ENCODE measurements around the gene PRRG2. TPM values are rescaled to one million over a fixed set of nuclear protein-coding genes. Genes with fewer than 3 reads are reported as not detected.

Gene PRRG2
- total and polyA plus RNA-seq, 9 of the 15 experiments (the other 6 are each of a cell fraction or from before 2014, with no cell fraction given), result 0.06 to 1.1 (median 0.33) TPM

DNA sequence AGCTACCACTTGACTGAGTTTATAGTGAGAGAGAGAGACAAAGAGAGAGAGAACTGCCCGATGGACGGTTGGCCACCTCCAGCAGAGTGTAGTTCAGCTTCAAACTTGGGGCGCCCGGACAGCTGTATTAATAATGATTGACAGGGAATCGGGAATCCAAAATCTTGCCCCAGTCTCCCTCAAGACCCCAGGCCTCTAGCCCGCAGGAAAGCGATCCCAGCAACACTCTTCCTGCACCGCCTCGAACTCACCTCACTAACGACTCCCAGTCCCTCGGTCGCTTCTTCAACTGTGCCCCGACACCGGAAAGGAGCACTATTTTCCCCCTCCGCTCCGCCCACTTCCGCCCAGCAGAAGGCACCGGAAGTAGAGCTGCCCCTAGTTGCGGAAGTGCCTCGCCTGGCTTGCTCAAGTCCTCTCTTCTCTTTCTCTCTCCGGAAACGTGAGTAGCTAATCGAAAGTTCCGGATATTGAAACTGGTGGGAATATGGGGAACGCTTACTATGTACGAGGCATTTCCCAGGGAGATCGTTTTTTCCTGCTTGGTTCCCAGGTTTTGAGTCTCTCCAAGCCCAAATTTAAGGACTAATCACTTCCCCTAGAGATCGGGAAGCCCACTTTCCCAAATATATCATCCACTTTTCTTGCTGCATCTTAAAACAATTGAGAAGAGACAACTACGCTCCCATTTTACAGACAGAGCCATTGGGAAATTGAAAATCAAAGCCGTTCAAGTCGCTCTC is 681 bp upstream of the PRRG2 start, which contains the start of gene NOSIP (continued):
- TF ChIP-seq, protein P1, sequence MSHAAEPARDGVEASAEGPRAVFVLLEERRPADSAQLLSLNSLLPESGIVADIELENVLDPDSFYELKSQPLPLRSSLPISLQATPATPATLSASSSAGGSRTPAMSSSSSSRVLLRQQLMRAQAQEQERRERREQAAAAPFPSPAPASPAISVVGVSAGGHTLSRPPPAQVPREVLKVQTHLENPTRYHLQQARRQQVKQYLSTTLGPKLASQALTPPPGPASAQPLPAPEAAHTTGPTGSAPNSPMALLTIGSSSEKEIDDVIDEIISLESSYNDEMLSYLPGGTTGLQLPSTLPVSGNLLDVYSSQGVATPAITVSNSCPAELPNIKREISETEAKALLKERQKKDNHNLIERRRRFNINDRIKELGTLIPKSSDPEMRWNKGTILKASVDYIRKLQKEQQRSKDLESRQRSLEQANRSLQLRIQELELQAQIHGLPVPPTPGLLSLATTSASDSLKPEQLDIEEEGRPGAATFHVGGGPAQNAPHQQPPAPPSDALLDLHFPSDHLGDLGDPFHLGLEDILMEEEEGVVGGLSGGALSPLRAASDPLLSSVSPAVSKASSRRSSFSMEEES (CRISPR knock-in tag; IDR thresholded peaks at IDR 0.05), result no peak
- TF ChIP-seq ARID2 (IDR thresholded peaks at IDR 0.05) (no peak), ZNF12 (CRISPR knock-in tag; IDR thresholded peaks at IDR 0.05) (peak; percentile 28; the same call in 1 of the 2 replicates), ILK (tag; IDR thresholded peaks at IDR 0.05; ENCODE audit: borderline replicate concordance, low read depth) (no peak), MEF2D (tag; conservative IDR thresholded peaks at IDR 0.05; ENCODE audit: low read depth) (peak; percentile 54; the same call in 1 of the 2 replicates), HDAC3 (IDR thresholded peaks at IDR 0.05; ENCODE audit: borderline replicate concordance, partially characterized antibody) (no peak), ESRRA (IDR thresholded peaks at IDR 0.05; ENCODE audit: borderline replicate concordance, low read depth) (peak; percentile 76; the same call in 1 of the 2 replicates), TAF15 (IDR thresholded peaks at IDR 0.05; ENCODE audit: low read depth, low read length) (no peak), EP300 (IDR thresholded peaks at IDR 0.05; ENCODE audit: low read length) (peak; percentile 52), HMGN3 (IDR thresholded peaks at IDR 0.05; ENCODE audit: borderline replicate concordance, extremely low read depth, insufficient read length, low read depth, low read length) (no peak), IRF2 (CRISPR knock-in tag; IDR thresholded peaks at IDR 0.05) (no peak), ASH1L (IDR thresholded peaks at IDR 0.05; ENCODE audit: borderline replicate concordance, low read depth, partially characterized antibody) (peak; percentile 81), FOXA1 (IDR thresholded peaks at IDR 0.05; ENCODE audit: borderline replicate concordance) (no peak), SMARCA5 (IDR thresholded peaks at IDR 0.05) (0 out of 2 replicates have a peak, but pooled peaks have one; percentile 28), FOXJ3 (CRISPR knock-in tag; IDR thresholded peaks at IDR 0.05) (no peak), ELF4 (CRISPR knock-in tag; IDR thresholded peaks at IDR 0.05) (peak; percentile 93), PHF8 (IDR thresholded peaks at IDR 0.05; ENCODE audit: borderline replicate concordance, low read length) (peak; percentile 94), TAF1 (IDR thresholded peaks at IDR 0.05; ENCODE audit: control insufficient read depth, extremely low read depth, insufficient read depth, low read length, severe bottlenecking) (peak; percentile 97), RNF2 (IDR thresholded peaks at IDR 0.05) (no peak), L3MBTL2 (IDR thresholded peaks at IDR 0.05) (peak; percentile 70; the same call in 1 of the 2 replicates), KDM1A (IDR thresholded peaks at IDR 0.05) (peak; percentile 51 to 65; a peak in 3 of 4 replicates)
- TF ChIP-seq, protein P2, sequence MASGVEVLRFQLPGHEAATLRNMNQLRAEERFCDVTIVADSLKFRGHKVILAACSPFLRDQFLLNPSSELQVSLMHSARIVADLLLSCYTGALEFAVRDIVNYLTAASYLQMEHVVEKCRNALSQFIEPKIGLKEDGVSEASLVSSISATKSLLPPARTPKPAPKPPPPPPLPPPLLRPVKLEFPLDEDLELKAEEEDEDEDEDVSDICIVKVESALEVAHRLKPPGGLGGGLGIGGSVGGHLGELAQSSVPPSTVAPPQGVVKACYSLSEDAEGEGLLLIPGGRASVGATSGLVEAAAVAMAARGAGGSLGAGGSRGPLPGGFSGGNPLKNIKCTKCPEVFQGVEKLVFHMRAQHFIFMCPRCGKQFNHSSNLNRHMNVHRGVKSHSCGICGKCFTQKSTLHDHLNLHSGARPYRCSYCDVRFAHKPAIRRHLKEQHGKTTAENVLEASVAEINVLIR (CRISPR knock-in tag; IDR thresholded peaks at IDR 0.05), result no peak
- TF ChIP-seq, protein P3, sequence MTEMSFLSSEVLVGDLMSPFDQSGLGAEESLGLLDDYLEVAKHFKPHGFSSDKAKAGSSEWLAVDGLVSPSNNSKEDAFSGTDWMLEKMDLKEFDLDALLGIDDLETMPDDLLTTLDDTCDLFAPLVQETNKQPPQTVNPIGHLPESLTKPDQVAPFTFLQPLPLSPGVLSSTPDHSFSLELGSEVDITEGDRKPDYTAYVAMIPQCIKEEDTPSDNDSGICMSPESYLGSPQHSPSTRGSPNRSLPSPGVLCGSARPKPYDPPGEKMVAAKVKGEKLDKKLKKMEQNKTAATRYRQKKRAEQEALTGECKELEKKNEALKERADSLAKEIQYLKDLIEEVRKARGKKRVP (CRISPR knock-in tag; IDR thresholded peaks at IDR 0.05), result 0 out of 2 replicates have a peak, but pooled peaks have one; percentile 42
- TF ChIP-seq, protein P4, sequence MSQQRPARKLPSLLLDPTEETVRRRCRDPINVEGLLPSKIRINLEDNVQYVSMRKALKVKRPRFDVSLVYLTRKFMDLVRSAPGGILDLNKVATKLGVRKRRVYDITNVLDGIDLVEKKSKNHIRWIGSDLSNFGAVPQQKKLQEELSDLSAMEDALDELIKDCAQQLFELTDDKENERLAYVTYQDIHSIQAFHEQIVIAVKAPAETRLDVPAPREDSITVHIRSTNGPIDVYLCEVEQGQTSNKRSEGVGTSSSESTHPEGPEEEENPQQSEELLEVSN (IDR thresholded peaks at IDR 0.05; ENCODE audit: borderline replicate concordance in 1 of 2, extremely low read depth in 1 of 2, insufficient read depth in 1 of 2, insufficient read length in 1 of 2, low read depth in 1 of 2, low read length in 1 of 2, poor library complexity in 1 of 2, severe bottlenecking in 1 of 2), result peak; percentile 39 to 60
